ENCODE measurements around the gene DUOX1.

DUOX1 gene

GRCh38 chr15:45198337-45199135 is 68.7 kb downstream of the DUOX1 start:
- peak; percentile 94 for DNase-seq

- peak; percentile 60 for DNase-seq
Observed at GRCh38 chr15:45199136-45199810, 69.5 kb downstream of the DUOX1 start.

- peak; percentile 99 for DNase-seq
Observed at GRCh38 chr15:45200001-45200798, 70.4 kb downstream of the DUOX1 start.

- peak; percentile 93 for DNase-seq
Observed at GRCh38 chr15:45200799-45201556, 71.2 kb downstream of the DUOX1 start.

- DNase-seq: no peak
Observed at GRCh38 chr15:45201557-45201859, 71.7 kb downstream of the DUOX1 start.

- DNase-seq: no peak
Observed at GRCh38 chr15:45201869-45202268, 72.1 kb downstream of the DUOX1 start.

GRCh38 chr15:45203182-45203581 is 73.4 kb downstream of the DUOX1 start:
- no peak for DNase-seq

- peak; percentile 75 for DNase-seq
Observed at GRCh38 chr15:45205192-45205591, 75.4 kb downstream of the DUOX1 start.

- DNase-seq: no peak
Observed at GRCh38 chr15:45212493-45212892, 82.7 kb downstream of the DUOX1 start.
